Activated CD8-positive, alpha-beta T cell treated with anti-CD3 and anti-CD28 coated beads, Interleukin-2, amount 10 ng/mL, durations not matched to agents 7 days and 5 days (primary cell): ENCODE results near the gene CTNS. TPM values are rescaled to one million over a fixed set of nuclear protein-coding genes. Genes with fewer than 3 reads are reported as not detected.
A peak's percentile ranks its signal among the peaks of the same experiment; 100 is the strongest.

Source experiments
- ATAC-seq: fragments of 150-1000 bp; cut with Tn5 transposase; one replicate; pipeline ENCODE4 v1.10.0; 2021; ENCODE audit warnings: moderate library complexity
- CTCF ChIA-PET: fragments of 350-600 bp; sonication (Branson Sonifier 250); formaldehyde crosslinking; loops from one replicate; lab custom pipeline; 2021; ENCODE audit warnings: antibody characterized with exemption; lab: Charles Lee
- POLR2A ChIA-PET: fragments of 350-600 bp; sonication (Branson Sonifier 250); formaldehyde crosslinking; loops from one replicate; lab custom pipeline; 2021; ENCODE audit warnings: antibody characterized with exemption; lab: Charles Lee
- DNase-seq: peaks from one replicate; pipeline ENCODE4 v3.0.0-alpha.2; 2020
- H3K27ac Mint-ChIP-seq: one replicate; pipeline ENCODE4 v1.8.0; 2021; ENCODE audit warnings: mild to moderate bottlenecking, mixed read lengths
- H3K27me3 Mint-ChIP-seq: one replicate; pipeline ENCODE4 v1.8.0; 2021; ENCODE audit warnings: low read depth, mixed read lengths
- H3K36me3 Mint-ChIP-seq: one replicate; pipeline ENCODE4 v1.8.0; 2021; ENCODE audit warnings: low read depth, mixed read lengths
- H3K4me1 Mint-ChIP-seq: one replicate; pipeline ENCODE4 v1.8.0; 2021; ENCODE audit warnings: low read depth, mixed read lengths
- H3K4me3 Mint-ChIP-seq: one replicate; pipeline ENCODE4 v1.8.0; 2021; ENCODE audit warnings: mild to moderate bottlenecking, mixed read lengths
- H3K9me3 Mint-ChIP-seq: one replicate; pipeline ENCODE4 v1.8.0; 2022; ENCODE audit warnings: mixed read lengths; ENCODE audit not compliant: insufficient read depth
- total RNA-seq, 2 experiments: library from RNA; stranded (reverse); gene quantifications; one replicate each; pipeline ENCODE4 v1.2.3, GENCODE V29; 2021

Gene CTNS
- total RNA-seq, 2 experiments from 2014 or later: 7.7 to 9.7 TPM

DNA sequence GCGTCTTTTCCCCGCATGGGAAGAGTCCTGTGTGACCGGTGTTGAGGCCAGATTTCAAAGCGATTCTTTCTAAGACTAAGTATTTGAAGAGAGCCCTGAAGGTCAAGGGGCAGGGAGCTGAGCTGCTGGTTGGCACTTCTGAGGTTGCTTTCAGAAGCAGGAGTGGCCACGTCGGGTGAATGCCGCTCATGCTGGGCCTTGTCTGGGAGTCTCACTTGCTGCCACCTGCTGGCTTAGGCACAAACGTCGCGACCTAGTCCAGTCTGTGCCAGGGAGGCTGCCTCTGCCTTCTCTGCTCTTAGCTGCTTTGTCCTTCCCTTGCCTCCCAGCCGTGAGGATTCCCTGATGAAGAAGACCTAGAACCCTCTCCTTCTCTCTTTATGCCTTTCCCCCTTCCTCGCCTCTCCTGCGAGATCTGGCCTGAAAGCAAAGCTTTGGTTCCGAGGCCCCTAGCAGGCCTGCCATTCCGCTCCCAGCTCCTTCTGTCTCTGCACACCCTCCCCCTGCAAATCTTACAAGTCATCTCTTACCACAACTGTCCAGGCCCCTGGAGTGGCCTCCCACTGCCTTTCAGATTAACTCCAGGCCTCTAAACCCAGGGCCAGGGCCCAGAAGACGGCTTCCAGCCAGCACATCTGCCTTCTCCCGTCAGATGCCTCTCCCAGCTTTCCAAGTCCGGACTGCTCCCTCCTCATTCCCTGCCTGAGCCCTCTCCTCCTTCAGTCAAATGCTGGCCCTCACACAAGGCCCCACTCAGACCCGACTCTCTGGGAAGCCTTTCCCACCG lies 11.4 kb downstream of the CTNS start:
- DNase-seq: peak; percentile 65
- Mint-ChIP-seq H3K36me3 (peaks cover 5% of the 10 kb centered on the region), H3K4me1 (peaks cover 2% of the 10 kb centered on the region), H3K27ac (no peak overlapping the region), H3K9me3 (no peaks in the 10 kb centered on the region), H3K4me3 (no peak overlapping the region), H3K27me3 (no peaks in the 10 kb centered on the region)
- ChIA-PET CTCF (interaction anchor here (0.6 to 3.2 kb wide), 12 partner anchors 8 to 599 kb away, joined by 3 to 20 read pairs (median 4); partner anchors contain the start of genes CTNS and SHPK), POLR2A (interaction anchor here (1.1 kb wide), 1 partner anchor 9 kb away, joined by 3 read pairs; no protein-coding TSS in a partner anchor)
- ATAC-seq: peak; percentile 89

- no peak for ATAC-seq
- H3K4me3 Mint-ChIP-seq: no peak overlapping the region
- no peaks in the 10 kb centered on the region for H3K4me1 Mint-ChIP-seq
- no peak overlapping the region for H3K27ac Mint-ChIP-seq
- ChIA-PET POLR2A (interaction anchor here (1.6 kb wide), 1 partner anchor 8 kb away, joined by 3 read pairs; no protein-coding TSS in a partner anchor), CTCF (no interaction called here)
- H3K36me3 Mint-ChIP-seq: no peaks in the 10 kb centered on the region
- no peaks in the 10 kb centered on the region for H3K9me3 Mint-ChIP-seq
- no peaks in the 10 kb centered on the region for H3K27me3 Mint-ChIP-seq
- no peak for DNase-seq
These were observed 19.2 kb downstream of the CTNS start for GRCh38 chr17:3655766-3656165.

GRCh38 chr17:3656353-3656752 lies 19.8 kb downstream of the CTNS start:
- ATAC-seq (no peak), DNase-seq (no peak)
- Mint-ChIP-seq H3K27ac (no peak overlapping the region), H3K27me3 (no peaks in the 10 kb centered on the region), H3K9me3 (no peaks in the 10 kb centered on the region), H3K36me3 (no peaks in the 10 kb centered on the region), H3K4me3 (no peak overlapping the region), H3K4me1 (no peaks in the 10 kb centered on the region)
- POLR2A ChIA-PET: interaction anchor here (1.6 kb wide), 1 partner anchor 9 kb away, joined by 3 read pairs; no protein-coding TSS in a partner anchor
- CTCF ChIA-PET: no interaction called here

DNA sequence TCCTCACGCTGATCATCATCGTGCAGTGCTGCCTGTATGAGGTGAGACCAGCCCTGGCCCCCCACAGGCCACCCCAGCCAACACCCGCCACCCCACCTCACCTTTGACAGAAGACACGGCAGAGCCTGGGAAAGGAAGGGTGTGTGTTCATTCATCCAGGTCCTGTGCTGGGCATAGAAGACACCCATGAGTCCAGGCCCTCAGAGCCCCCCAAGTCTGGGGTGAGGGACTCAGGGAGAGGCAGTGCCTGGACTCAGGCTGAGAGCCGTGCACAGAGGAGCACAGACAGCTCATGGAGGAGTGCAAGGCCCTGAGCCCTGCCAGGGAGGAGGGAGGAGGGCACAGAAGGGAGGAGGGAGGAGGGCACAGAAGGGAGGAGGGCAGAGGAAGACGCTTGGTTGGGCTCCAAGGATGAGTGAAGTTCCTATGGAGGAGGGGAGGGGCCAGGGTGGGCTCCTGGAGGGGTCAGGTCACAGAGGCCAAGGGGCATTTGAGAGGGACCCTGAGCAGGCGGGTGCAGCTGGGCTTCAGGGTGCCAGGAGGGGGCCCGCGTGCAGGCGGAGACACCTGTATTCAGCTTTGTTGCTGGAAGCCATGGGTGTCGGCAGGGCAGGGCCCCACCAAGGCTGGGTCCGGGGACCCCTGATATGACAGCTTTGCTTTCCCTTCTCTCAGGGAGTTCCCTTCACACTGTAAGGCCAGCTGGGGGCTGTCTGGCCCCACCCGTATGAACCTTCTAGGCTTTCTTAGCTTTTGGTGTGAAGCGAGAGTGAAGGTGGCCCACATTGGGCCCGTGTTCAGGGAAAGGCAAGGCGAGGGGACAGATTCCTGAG lies 20.4 kb downstream of the CTNS start:
- Mint-ChIP-seq H3K36me3 (no peaks in the 10 kb centered on the region), H3K9me3 (no peaks in the 10 kb centered on the region), H3K27ac (no peak overlapping the region), H3K27me3 (no peaks in the 10 kb centered on the region), H3K4me3 (no peak overlapping the region), H3K4me1 (no peaks in the 10 kb centered on the region)
- no peak for ATAC-seq
- no peak for DNase-seq
- ChIA-PET CTCF (no interaction called here), POLR2A (interaction anchor here (1.6 kb wide), 1 partner anchor 9 kb away, joined by 3 read pairs; no protein-coding TSS in a partner anchor)

DNA sequence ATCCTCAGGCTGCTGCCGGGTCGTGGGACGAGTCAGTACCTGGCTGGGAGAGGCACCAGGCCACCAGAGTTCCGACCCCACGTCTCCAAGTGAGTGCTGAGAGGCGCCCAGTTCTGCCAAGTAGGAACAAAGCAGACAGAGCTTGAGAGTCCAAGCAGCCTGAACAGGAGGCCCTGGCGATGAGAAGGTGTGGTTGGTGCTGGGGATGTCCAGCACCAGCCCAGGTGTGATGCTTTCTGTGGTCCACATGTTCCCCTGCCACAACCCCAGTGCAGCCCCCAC lies 21.0 kb downstream of the CTNS start:
- no peaks in the 10 kb centered on the region for H3K27me3 Mint-ChIP-seq
- CTCF ChIA-PET: no interaction called here
- no peaks in the 10 kb centered on the region for H3K9me3 Mint-ChIP-seq
- no peak overlapping the region for H3K27ac Mint-ChIP-seq
- no peaks in the 10 kb centered on the region for H3K4me1 Mint-ChIP-seq
- no peaks in the 10 kb centered on the region for H3K36me3 Mint-ChIP-seq
- ATAC-seq (no peak), DNase-seq (no peak)
- POLR2A ChIA-PET: interaction anchor here (0.9 to 1.6 kb wide), 2 partner anchors 10 to 11 kb away, joined by 3 to 5 read pairs; no protein-coding TSS in a partner anchor
- H3K4me3 Mint-ChIP-seq: no peak overlapping the region

GRCh38 chr17:3657874-3658783 lies 21.6 kb downstream of the CTNS start:
- ChIA-PET POLR2A (interaction anchor here (0.9 kb wide), 1 partner anchor 11 kb away, joined by 5 read pairs; no protein-coding TSS in a partner anchor), CTCF (no interaction called here)
- no peak overlapping the region for H3K4me3 Mint-ChIP-seq
- no peaks in the 10 kb centered on the region for H3K4me1 Mint-ChIP-seq
- H3K9me3 Mint-ChIP-seq: no peaks in the 10 kb centered on the region
- no peak for DNase-seq
- H3K27ac Mint-ChIP-seq: no peak overlapping the region
- ATAC-seq: no peak
- H3K36me3 Mint-ChIP-seq: no peaks in the 10 kb centered on the region
- no peaks in the 10 kb centered on the region for H3K27me3 Mint-ChIP-seq

- Mint-ChIP-seq H3K36me3 (no peaks in the 10 kb centered on the region), H3K4me1 (no peaks in the 10 kb centered on the region), H3K9me3 (no peaks in the 10 kb centered on the region), H3K27me3 (no peaks in the 10 kb centered on the region), H3K27ac (no peak overlapping the region), H3K4me3 (no peak overlapping the region)
- CTCF ChIA-PET: interaction anchor here (1.8 kb wide), 1 partner anchor 11 kb away, joined by 6 read pairs; no protein-coding TSS in a partner anchor
- no peak for DNase-seq
- ATAC-seq: no peak
- POLR2A ChIA-PET: interaction anchor here (1.6 kb wide), 1 partner anchor 9 kb away, joined by 4 read pairs; no protein-coding TSS in a partner anchor
These were observed 22.4 kb downstream of the CTNS start for GRCh38 chr17:3658784-3659449.

- no peaks in the 10 kb centered on the region for H3K27me3 Mint-ChIP-seq
- ChIA-PET CTCF (interaction anchor here (1.8 kb wide), 1 partner anchor 11 kb away, joined by 6 read pairs; no protein-coding TSS in a partner anchor), POLR2A (interaction anchor here (1.6 kb wide), 1 partner anchor 10 kb away, joined by 4 read pairs; no protein-coding TSS in a partner anchor)
- ATAC-seq (no peak), DNase-seq (no peak)
- no peaks in the 10 kb centered on the region for H3K36me3 Mint-ChIP-seq
- H3K4me3 Mint-ChIP-seq: no peak overlapping the region
- H3K4me1 Mint-ChIP-seq: no peaks in the 10 kb centered on the region
- H3K27ac Mint-ChIP-seq: no peak overlapping the region
- H3K9me3 Mint-ChIP-seq: no peaks in the 10 kb centered on the region
These were observed 23.1 kb downstream of the CTNS start for GRCh38 chr17:3659541-3660111.

DNA sequence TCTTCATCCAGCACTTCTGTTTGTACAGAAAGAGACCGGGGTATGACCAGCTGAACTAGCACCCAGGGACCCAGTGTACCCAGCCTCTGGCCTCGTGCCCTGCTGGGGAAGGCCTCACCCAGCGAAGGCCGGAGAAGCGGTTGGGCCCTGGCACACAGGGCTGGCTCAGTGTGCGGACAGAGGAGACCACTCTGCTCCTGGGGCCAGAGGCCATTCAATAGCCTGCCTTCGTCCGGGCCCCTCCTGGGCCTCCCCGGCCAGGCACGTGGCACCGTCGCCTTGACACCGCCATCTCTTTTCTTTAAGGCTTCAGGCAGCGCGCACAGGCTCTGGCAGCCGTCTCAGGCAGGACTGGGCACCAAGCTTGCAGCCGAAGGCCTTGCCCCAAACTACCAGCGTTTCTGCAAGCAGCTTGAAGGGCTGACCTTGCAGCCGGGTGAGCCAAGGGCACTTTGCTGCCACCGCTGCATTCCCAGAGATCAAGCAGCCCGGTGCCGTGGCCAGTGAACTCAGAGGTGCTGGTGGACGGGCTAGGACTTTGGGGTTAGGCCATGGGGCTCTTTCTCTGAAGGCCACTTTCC lies 23.8 kb downstream of the CTNS start:
- no peaks in the 10 kb centered on the region for H3K36me3 Mint-ChIP-seq
- H3K9me3 Mint-ChIP-seq: no peaks in the 10 kb centered on the region
- no peak overlapping the region for H3K27ac Mint-ChIP-seq
- H3K4me3 Mint-ChIP-seq: no peak overlapping the region
- ChIA-PET CTCF (interaction anchor here (1.8 kb wide), 1 partner anchor 12 kb away, joined by 6 read pairs; no protein-coding TSS in a partner anchor), POLR2A (interaction anchor here (1.6 kb wide), 1 partner anchor 10 kb away, joined by 4 read pairs; no protein-coding TSS in a partner anchor)
- H3K27me3 Mint-ChIP-seq: no peaks in the 10 kb centered on the region
- ATAC-seq (no peak), DNase-seq (no peak)
- no peaks in the 10 kb centered on the region for H3K4me1 Mint-ChIP-seq
